Neural crest cell (in vitro differentiated cells): ENCODE data around the gene ZDHHC8. TPM values are rescaled to one million over a fixed set of nuclear protein-coding genes. Genes with fewer than 3 reads are reported as not detected.
A peak's percentile ranks its signal among the peaks of the same experiment; 100 is the strongest.

Experiments
- DNase-seq: peaks from one replicate; pipeline ENCODE4 v3.0.0; 2021; ENCODE audit warnings: low read depth, mixed read lengths, low spot score
- H3K27ac Mint-ChIP-seq: one replicate; pipeline ENCODE4 v1.8.0; 2021; ENCODE audit warnings: mild to moderate bottlenecking, mixed read lengths; ENCODE audit not compliant: unreplicated experiment
- H3K27me3 Mint-ChIP-seq: 2 replicates; pipeline ENCODE4 v1.8.0; 2021; ENCODE audit warnings: low read depth, mild to moderate bottlenecking, mixed read lengths
- H3K36me3 Mint-ChIP-seq: 2 replicates; pipeline ENCODE4 v1.8.0; 2021; ENCODE audit warnings: low read depth, mild to moderate bottlenecking, mixed read lengths
- H3K4me1 Mint-ChIP-seq: 2 replicates; pipeline ENCODE4 v1.8.0; 2021; ENCODE audit warnings: mixed read lengths
- H3K4me3 Mint-ChIP-seq: one replicate; pipeline ENCODE4 v1.8.0; 2021; ENCODE audit warnings: mild to moderate bottlenecking, mixed read lengths
- H3K9me3 Mint-ChIP-seq: 2 replicates; pipeline ENCODE4 v1.8.0; 2021; ENCODE audit warnings: mixed read lengths
- total RNA-seq: library from RNA; stranded (reverse); gene quantifications from 2 replicates; pipeline ENCODE4 v1.2.1, GENCODE V29; 2021
- TF ChIP-seq, protein P1 (sequence below): fragments of 200-600 bp; sonication (generic); conservative IDR thresholded peaks from 2 replicates; pipeline ENCODE4 v1.5.0; 2021; ENCODE audit warnings: antibody characterized with exemption, mild to moderate bottlenecking

ZDHHC8 gene
- total RNA-seq, 1 donor from 2014 or later, result 98.9 TPM

DNA sequence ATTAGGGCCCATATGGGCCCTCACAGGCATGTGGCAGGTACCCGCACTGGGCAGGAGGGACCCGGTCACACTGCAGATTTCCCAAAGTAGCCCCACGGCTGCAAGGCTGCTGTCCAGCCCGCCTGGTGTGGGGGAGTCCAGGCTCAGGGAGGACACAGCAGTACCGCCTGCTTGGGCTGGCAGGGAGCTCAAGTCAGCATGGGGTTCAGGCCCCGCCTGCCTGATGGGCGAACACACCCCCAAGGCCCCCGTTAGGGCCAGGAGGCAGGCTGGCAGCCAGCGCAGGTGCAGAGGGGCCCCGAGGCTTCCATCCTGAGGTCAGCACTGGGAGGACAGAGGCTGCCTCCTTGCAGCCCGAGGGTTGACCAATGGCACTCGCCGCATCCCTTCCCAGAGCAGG, 5.5 kb downstream of the ZDHHC8 start:
- no peak for DNase-seq
- Mint-ChIP-seq H3K4me1 (peaks cover 10% of the 10 kb centered on the region), H3K4me3 (no peak overlapping the region), H3K27me3 (no peaks in the 10 kb centered on the region), H3K36me3 (no peaks in the 10 kb centered on the region), H3K9me3 (no peaks in the 10 kb centered on the region), H3K27ac (no peak overlapping the region)
- TF ChIP-seq, protein P1, sequence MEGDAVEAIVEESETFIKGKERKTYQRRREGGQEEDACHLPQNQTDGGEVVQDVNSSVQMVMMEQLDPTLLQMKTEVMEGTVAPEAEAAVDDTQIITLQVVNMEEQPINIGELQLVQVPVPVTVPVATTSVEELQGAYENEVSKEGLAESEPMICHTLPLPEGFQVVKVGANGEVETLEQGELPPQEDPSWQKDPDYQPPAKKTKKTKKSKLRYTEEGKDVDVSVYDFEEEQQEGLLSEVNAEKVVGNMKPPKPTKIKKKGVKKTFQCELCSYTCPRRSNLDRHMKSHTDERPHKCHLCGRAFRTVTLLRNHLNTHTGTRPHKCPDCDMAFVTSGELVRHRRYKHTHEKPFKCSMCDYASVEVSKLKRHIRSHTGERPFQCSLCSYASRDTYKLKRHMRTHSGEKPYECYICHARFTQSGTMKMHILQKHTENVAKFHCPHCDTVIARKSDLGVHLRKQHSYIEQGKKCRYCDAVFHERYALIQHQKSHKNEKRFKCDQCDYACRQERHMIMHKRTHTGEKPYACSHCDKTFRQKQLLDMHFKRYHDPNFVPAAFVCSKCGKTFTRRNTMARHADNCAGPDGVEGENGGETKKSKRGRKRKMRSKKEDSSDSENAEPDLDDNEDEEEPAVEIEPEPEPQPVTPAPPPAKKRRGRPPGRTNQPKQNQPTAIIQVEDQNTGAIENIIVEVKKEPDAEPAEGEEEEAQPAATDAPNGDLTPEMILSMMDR, result no peak

DNA sequence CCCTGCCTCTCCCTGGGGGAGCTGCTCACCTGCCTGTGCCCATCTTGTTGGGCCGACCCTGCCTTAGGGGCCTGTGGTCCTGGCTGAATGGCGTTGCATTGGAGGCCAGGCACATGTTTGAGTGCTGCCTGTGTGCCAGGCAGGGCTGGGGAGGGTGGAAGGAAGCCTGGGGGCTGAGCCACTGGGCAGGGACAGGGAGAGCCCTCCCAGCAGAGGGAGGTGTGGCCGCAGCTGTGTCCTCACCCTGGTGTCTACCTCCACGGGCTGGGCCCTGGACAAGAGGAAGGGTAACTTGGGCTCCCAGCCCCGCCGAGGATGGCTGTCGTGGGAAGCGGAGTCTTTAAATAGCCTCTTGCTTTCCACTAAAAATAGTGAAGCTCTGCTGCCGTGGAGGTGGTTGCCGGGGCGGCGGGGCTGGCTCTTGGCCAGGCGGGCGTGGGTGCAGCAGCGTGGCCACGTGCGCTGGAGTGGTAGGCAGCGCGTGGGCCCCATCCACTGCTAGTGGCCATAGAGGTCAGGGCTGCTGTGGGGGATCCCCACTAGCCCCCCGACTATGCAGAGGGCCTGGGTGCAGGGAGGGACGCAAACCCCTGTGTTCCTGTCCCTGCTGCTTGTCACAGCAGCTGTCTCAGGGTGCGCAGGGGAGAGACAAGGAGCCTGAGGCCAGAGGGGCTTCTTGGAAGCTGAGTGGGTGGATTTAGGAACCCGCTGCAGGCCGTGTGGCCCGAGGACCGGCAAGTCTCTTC, 6.2 kb downstream of the ZDHHC8 start:
- H3K36me3 Mint-ChIP-seq, result no peaks in the 10 kb centered on the region
- H3K27me3 Mint-ChIP-seq, result no peaks in the 10 kb centered on the region
- H3K27ac Mint-ChIP-seq, result no peak overlapping the region

DNA sequence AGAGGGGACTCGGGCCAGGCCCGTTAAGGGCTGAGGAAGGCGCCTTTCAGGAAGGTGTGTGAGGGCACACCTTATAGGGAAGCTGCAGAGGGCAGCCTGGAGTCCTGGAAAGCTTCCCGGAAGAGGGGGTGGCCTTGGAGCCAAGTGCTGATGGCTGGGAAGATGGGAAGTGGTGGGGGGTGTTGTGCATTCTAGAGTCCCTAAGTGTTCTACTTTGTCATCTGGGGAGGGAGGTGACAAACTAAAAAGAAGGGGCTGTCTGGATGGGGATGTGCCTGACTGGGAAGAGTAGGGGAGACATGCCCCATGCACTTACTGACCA, 6.8 kb downstream of the ZDHHC8 start:
- Mint-ChIP-seq H3K4me1 (peaks cover 4% of the 10 kb centered on the region), H3K27me3 (no peaks in the 10 kb centered on the region), H3K27ac (no peak overlapping the region), H3K36me3 (no peaks in the 10 kb centered on the region), H3K4me3 (peak overlapping the region; percentile 27), H3K9me3 (no peaks in the 10 kb centered on the region)
- no peak for DNase-seq
- TF ChIP-seq, protein P1, result no peak

More for the DNA sequence above, 6.2 kb downstream of the ZDHHC8 start:
- TF ChIP-seq, protein P1, result no peak
- peaks cover 9% of the 10 kb centered on the region for H3K4me1 Mint-ChIP-seq
- no peaks in the 10 kb centered on the region for H3K9me3 Mint-ChIP-seq
- peak overlapping the region; percentile 61 for H3K4me3 Mint-ChIP-seq
- DNase-seq, result no peak

DNA sequence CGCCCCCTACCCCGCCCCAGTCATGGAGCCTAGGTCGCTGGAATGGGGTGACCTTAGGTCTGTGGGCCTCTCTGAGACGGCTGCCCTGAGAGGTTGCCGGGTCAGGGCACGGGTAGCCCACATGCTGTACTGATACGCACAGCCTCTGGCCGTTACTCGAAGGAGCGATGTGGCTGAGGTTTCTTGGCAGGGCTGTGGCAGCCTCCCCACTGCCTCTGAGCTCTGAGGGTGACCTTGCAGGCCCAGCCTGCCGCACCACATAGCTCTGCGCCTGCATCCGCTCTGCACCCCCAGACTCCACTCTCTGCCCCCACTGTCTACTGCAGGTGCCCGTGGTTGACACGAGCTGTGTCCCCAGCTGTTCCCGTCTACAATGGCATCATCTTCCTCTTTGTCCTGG, 7.3 kb downstream of the ZDHHC8 start:
- TF ChIP-seq, protein P1, result no peak
- Mint-ChIP-seq H3K27ac (peak overlapping the region; percentile 57), H3K9me3 (no peaks in the 10 kb centered on the region), H3K4me1 (peaks cover 3% of the 10 kb centered on the region), H3K27me3 (no peaks in the 10 kb centered on the region), H3K36me3 (no peaks in the 10 kb centered on the region), H3K4me3 (peak overlapping the region; percentile 12)
- no peak for DNase-seq

DNA sequence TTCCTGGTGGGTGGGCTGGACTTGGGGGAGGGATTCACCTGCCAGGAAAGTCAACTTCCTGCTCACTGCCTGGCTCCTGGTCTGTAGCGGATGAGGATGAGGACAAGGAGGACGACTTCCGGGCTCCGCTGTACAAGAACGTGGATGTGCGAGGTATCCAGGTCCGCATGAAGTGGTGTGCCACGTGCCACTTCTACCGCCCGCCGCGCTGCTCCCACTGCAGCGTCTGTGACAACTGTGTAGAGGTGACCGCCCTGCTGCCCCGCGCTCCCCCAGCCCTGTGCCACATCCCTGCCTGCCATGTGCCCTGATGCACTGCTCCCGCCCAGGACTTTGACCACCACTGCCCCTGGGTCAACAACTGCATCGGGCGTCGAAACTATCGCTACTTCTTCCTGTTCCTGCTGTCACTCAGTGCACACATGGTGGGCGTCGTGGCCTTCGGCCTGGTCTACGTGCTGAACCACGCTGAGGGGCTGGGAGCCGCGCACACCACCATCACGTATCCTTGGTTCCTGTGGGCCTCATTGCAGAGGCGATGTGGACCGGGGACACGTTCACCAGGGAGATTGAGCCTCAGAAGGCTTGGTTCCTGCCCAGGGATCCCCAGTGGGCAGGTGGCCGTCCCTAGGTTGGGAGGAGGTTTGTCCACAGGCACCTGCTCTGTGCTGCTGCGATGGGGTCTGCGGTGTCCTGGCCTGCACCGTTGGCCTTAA, 7.9 kb downstream of the ZDHHC8 start:
- Mint-ChIP-seq H3K27me3 (no peaks in the 10 kb centered on the region), H3K4me3 (no peak overlapping the region), H3K9me3 (no peaks in the 10 kb centered on the region), H3K27ac (peak overlapping the region; percentile 57), H3K36me3 (no peaks in the 10 kb centered on the region), H3K4me1 (peaks cover 3% of the 10 kb centered on the region)
- no peak for DNase-seq
- TF ChIP-seq, protein P1, result no peak
